Fibroblast of villous mesenchyme (primary cell): ENCODE data around the gene NDUFB8. TPM values are rescaled to one million over a fixed set of nuclear protein-coding genes. Genes with fewer than 3 reads are reported as not detected.

Experiments
- DNase-seq: peaks from one replicate; pipeline ENCODE4 v3.0.0-alpha.2; 2010; ENCODE audit warnings: low read depth
- H3K4me3 ChIP-seq: 2 replicates; pipeline ENCODE4 v1.5.1; 2011; ENCODE audit warnings: low read depth, mild to moderate bottlenecking, low read length
- total RNA-seq: library from RNA; depleted of rRNA; stranded (reverse); fragments of >200 nt; gene quantifications from 2 replicates; pipeline ENCODE4 v1.2.3, GENCODE V29; 2012
- TF ChIP-seq, protein P1 (sequence below): IDR thresholded peaks from 2 replicates; pipeline ENCODE4 v1.5.1; 2012; ENCODE audit warnings: low read depth, mild to moderate bottlenecking, low read length; ENCODE audit not compliant: insufficient read depth

NDUFB8 gene
- total RNA-seq, 1 donor = 109 TPM

DNA sequence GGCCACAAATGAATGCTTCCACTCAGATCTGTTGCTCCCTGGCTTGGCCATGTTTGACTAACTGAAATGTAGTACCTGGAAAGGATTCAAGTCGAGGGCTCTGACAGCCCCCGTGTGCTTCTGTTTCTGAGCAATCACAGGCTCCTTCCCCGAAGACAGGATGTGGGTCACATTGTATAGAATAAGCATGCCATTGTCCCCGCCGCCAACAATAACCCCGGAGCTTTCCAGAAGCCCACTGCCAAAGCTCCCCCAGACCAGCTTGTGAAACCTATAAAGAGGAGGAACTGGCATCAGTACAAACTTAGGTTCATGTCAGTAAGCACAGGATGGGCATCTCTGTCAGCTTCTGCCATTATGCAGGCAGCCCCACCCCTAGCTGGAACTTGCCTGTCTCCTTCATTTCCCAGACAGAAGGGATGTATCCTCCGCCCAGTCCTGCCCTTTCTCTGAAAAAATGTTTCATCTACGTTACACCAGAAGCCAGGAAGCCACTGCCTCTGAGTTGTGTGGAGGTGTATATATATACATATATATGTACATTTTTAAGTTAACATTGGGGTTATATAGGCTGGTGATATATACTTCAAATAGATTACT is 20.3 kb downstream of the NDUFB8 start:
- H3K4me3 ChIP-seq = no peak overlapping the region
- TF ChIP-seq, protein P1, sequence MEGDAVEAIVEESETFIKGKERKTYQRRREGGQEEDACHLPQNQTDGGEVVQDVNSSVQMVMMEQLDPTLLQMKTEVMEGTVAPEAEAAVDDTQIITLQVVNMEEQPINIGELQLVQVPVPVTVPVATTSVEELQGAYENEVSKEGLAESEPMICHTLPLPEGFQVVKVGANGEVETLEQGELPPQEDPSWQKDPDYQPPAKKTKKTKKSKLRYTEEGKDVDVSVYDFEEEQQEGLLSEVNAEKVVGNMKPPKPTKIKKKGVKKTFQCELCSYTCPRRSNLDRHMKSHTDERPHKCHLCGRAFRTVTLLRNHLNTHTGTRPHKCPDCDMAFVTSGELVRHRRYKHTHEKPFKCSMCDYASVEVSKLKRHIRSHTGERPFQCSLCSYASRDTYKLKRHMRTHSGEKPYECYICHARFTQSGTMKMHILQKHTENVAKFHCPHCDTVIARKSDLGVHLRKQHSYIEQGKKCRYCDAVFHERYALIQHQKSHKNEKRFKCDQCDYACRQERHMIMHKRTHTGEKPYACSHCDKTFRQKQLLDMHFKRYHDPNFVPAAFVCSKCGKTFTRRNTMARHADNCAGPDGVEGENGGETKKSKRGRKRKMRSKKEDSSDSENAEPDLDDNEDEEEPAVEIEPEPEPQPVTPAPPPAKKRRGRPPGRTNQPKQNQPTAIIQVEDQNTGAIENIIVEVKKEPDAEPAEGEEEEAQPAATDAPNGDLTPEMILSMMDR = no peak
- no peak for DNase-seq

DNA sequence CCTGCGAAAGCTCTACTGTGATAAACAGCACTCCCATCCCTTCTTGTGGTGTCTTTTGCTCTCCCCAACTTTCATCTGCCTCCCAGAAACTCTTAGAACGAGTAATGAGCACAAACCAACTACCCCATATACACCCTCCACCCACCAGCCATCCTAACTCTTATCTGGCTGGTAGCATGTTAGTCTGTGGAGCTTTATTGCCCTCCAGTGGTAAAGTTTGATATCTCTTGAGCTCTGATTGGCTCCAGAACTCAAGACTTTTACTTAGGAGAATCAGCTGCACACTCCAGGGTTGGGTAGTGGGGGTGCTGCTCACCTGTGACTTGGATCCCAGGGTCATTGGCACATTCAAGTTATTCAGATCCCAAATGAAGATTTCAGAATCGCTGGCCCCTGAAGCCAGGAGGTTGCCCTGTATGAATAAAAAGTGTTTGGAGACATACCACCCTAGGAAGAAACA is 20.9 kb downstream of the NDUFB8 start:
- peak; percentile 61 for DNase-seq
- TF ChIP-seq, protein P1 = peak; percentile 74

DNA sequence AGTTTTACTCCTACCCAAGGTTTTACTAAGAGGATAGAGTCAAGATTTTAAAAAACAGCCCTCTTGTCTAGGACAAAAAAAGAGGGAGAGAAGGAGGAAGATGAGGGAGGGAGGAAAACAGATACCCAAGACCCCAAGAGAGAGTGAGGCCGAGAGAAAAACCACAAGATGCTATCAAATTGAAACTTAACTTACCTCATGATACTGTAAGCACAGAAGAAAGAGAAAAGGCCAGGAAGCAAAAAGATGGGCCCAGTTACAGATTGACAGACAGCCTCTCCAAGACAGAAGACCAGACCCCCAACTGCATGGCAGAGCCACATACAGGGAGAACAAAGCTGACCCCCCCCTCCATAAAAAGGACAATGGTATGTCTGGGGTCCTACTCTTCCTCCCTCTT is 21.4 kb downstream of the NDUFB8 start:
- no peak for DNase-seq
- TF ChIP-seq, protein P1 = no peak
- H3K4me3 ChIP-seq = no peak overlapping the region

More for the DNA sequence above, 20.9 kb downstream of the NDUFB8 start:
- H3K4me3 ChIP-seq = no peak overlapping the region

DNA sequence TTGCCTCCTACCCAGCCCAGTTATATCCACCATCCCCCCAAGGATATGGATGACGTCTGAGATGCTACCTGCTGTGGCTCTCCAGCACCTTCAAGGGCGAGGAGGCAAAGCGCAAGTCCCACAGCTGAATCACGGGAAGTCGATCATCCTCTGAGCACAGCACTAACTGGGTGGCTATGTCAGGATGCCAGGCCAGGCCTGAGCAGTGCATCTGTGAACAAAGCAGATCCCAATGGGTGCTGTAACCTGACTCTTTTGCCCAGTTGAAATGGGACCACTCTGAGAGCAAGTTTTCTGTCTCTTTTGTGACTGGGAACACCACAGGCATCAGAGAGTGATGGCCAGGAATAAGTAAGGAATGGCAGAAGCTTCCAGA is 22.3 kb downstream of the NDUFB8 start:
- TF ChIP-seq, protein P1 = no peak
- DNase-seq = no peak
- H3K4me3 ChIP-seq = no peak overlapping the region

DNA sequence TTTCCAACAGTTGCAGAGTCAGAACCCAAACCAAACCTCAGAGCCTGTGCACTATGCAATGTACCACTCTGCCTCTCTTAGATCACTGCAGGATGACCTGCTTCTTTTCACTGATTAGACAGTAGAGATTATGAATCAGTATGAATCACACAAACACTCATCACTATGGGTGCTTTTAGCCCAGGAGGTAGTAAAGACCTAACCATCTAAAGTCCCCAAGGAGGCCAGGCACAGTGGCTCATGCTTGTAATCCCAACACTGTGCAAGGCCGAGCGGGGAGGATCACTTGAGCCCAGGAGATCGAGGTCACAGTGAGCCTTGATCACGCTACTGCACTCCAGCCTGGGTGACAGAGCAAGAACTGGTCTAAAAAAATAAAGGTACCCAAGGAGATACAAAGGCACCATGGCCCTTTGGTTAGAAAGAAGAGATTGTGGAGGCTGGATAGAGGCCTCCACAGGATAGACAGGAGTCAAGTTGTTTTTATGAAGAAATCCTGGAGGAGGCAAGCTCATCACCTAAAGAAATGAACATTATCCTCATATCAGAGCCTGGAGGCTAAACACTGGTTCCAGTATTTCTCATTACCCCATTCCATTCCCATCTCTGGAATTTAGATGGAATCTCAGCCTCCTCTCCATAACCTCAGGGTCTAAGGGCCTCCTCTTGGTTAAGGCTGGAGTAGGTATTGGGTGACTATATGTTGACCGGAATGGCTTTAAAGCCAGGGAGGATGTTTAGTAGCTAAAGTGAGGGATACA is 22.9 kb downstream of the NDUFB8 start:
- TF ChIP-seq, protein P1 = no peak
- peak; percentile 44 for DNase-seq
- no peak overlapping the region for H3K4me3 ChIP-seq

DNA sequence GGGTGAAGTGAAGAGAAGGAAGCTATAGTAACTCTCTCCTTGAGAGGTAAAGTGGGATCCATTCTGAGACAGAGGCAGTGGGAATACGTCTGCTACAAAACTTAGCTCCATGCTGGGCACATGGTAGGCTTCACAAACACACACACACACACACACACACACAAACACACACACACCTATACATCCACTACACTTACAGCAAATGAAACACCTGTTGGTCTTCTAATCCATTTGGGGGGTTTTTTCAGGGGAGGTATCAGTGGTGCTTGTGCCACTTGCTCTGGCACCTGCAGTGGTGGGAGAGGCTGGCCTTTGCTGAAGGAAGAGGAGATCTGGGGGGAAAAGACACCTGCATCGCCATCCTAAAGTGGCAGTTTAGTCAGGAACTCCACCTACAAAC is 24.5 kb downstream of the NDUFB8 start:
- TF ChIP-seq, protein P1 = no peak
- DNase-seq = no peak
- H3K4me3 ChIP-seq = no peak overlapping the region

DNA sequence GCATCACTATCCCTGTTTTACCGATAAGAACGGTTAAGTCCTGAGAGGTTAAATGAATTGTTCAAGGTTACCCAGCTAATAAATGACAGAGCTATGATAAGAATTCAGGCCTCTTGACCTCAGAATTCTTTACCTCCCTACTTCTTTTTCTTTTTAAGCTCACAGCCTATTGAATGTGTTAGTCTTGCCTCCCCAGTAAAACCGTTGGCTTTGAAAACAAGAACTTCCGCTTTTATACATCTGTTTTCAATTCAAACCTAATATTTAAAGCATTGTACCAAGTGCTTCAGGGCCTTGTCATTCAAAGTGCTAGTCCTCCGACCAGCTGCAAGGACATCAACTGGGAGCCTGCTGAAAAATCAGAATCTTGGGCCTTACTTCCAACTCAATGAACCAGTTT is 25.6 kb downstream of the NDUFB8 start:
- TF ChIP-seq, protein P1 = no peak
- no peak for DNase-seq
- no peak overlapping the region for H3K4me3 ChIP-seq
